ENCODE measurements around the gene SLC45A3.
"Not testable (repeated sequence)": the region's sequence is repeated elsewhere in the genome, so short reads cannot be mapped to it uniquely, and the experiment has no call there.

Gene SLC45A3

GRCh38 chr1:205658943-205659581 lies 21.2 kb downstream of the SLC45A3 start:
- Histone ChIP-seq H3K4me3 (ENCODE audit: low read depth, low read length) (no peak overlapping the region), H3K4me1 (ENCODE audit: control insufficient read depth, insufficient read depth, low read length, unreplicated experiment) (peaks cover under 1% of the 10 kb centered on the region), H3K27ac (ENCODE audit: low read depth, low read length) (no peak overlapping the region), H3K27me3 (ENCODE audit: insufficient read depth, low read length) (no peaks in the 10 kb centered on the region), H3K36me3 (ENCODE audit: insufficient read depth, low read length) (no peaks in the 10 kb centered on the region), H2AFZ (ENCODE audit: low read length, unreplicated experiment) (no peak overlapping the region), H3K79me2 (ENCODE audit: control insufficient read depth, insufficient read depth, low read length, unreplicated experiment) (no peaks in the 10 kb centered on the region)

DNA sequence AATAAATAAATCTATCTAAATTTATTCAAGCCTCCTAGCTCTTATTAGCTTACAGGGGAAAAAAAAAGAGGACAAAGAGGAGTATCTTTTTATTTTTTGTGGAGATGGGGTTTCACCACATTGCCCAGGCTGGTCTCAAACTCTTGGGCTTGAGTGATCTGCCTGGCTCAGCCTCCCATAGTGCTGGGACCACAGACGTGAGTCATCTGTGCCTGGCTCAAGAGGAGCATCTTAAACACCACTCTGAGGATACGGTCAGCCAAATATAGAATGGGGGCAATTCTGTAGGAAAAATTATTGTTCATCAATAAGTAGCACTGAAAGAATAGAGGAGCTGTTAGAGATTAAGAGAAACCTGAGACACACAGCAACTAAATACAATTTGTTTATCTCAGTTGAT lies 24.1 kb downstream of the SLC45A3 start:
- Histone ChIP-seq H3K27ac (ENCODE audit: low read depth, low read length) (no peak overlapping the region), H3K4me1 (ENCODE audit: control insufficient read depth, insufficient read depth, low read length, unreplicated experiment) (no peaks in the 10 kb centered on the region), H3K36me3 (ENCODE audit: insufficient read depth, low read length) (no peaks in the 10 kb centered on the region), H3K79me2 (ENCODE audit: control insufficient read depth, insufficient read depth, low read length, unreplicated experiment) (no peaks in the 10 kb centered on the region), H3K27me3 (ENCODE audit: insufficient read depth, low read length) (no peaks in the 10 kb centered on the region), H3K4me3 (ENCODE audit: low read depth, low read length) (no peak overlapping the region), H2AFZ (ENCODE audit: low read length, unreplicated experiment) (no peak overlapping the region)

DNA sequence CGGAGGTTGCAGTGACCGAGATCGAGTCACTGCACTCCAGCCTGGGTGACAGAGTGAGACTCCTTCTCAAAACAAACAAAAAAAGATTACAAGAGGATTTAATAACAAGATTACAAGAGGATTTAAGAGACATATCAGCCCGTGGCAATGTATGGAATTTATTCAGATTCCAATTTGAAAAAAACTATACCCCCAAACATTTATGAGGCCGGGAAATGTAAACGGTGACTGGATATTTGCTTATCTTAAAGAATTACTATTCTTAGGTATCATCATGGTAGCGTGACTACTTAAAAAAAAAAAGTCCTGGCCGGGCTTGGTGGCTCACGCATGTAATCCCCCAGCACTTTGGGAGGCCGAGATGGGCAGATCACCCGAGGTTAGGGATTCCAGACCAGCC lies 27.3 kb downstream of the SLC45A3 start:
- no peaks in the 10 kb centered on the region for H3K79me2 ChIP-seq (ENCODE audit: control insufficient read depth, insufficient read depth, low read length, unreplicated experiment)
- H3K27ac ChIP-seq (ENCODE audit: low read depth, low read length): no peak overlapping the region
- no peak overlapping the region for H2AFZ ChIP-seq (ENCODE audit: low read length, unreplicated experiment)
- H3K4me3 ChIP-seq (ENCODE audit: low read depth, low read length): no peak overlapping the region
- H3K4me1 ChIP-seq (ENCODE audit: control insufficient read depth, insufficient read depth, low read length, unreplicated experiment): no peaks in the 10 kb centered on the region
- no peaks in the 10 kb centered on the region for H3K36me3 ChIP-seq (ENCODE audit: insufficient read depth, low read length)
- H3K27me3 ChIP-seq (ENCODE audit: insufficient read depth, low read length): no peaks in the 10 kb centered on the region

DNA sequence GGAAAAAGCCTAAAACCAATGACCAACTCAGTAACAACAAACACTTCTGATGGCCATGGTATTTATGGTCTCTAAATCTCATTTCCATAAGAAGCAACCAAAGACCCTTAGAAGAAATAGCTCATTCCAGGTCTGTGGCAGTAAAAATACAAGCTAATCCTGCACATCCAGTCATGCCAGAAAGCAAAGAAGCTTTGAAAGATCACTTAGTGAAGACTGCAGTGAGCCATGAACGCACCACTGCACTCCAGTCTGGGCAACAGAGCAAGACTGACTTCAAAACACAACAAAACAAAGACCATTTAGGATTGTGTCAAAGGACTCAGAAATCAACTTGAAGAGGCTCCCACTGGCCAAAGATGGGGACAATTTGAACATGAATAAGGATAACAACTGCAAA lies 30.1 kb downstream of the SLC45A3 start:
- Histone ChIP-seq H3K79me2 (ENCODE audit: control insufficient read depth, insufficient read depth, low read length, unreplicated experiment) (no peaks in the 10 kb centered on the region), H3K27ac (ENCODE audit: low read depth, low read length) (no peak overlapping the region), H2AFZ (ENCODE audit: low read length, unreplicated experiment) (no peak overlapping the region), H3K36me3 (ENCODE audit: insufficient read depth, low read length) (no peaks in the 10 kb centered on the region), H3K4me3 (ENCODE audit: low read depth, low read length) (no peak overlapping the region), H3K27me3 (ENCODE audit: insufficient read depth, low read length) (no peaks in the 10 kb centered on the region), H3K4me1 (ENCODE audit: control insufficient read depth, insufficient read depth, low read length, unreplicated experiment) (no peaks in the 10 kb centered on the region)

DNA sequence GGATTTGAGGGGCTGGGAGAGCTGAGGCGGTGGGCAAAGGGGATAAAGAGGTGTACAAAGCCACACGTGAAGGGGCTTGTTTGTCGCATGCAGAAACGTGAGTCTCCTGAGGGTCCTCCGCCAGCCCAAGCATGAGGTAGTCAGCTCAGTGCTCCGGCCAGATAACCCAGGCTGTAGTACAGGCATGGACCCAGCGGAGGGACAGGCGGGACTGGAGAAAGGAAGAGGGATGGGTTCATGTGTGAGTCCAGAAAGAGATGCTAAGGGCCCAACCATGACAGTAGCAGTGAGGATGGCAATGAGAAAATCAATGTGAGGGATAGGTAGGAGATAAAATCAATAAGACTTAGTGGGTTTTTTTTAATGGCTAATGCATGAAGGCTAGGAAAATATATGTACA lies 34.8 kb downstream of the SLC45A3 start:
- Histone ChIP-seq H3K4me3 (ENCODE audit: low read depth, low read length) (no peak overlapping the region), H3K27ac (ENCODE audit: low read depth, low read length) (no peak overlapping the region), H3K36me3 (ENCODE audit: insufficient read depth, low read length) (no peaks in the 10 kb centered on the region), H3K79me2 (ENCODE audit: control insufficient read depth, insufficient read depth, low read length, unreplicated experiment) (no peaks in the 10 kb centered on the region), H2AFZ (ENCODE audit: low read length, unreplicated experiment) (no peak overlapping the region), H3K4me1 (ENCODE audit: control insufficient read depth, insufficient read depth, low read length, unreplicated experiment) (no peaks in the 10 kb centered on the region), H3K27me3 (ENCODE audit: insufficient read depth, low read length) (no peaks in the 10 kb centered on the region)

- Histone ChIP-seq H3K4me1 (ENCODE audit: control insufficient read depth, insufficient read depth, low read length, unreplicated experiment) (no peaks in the 10 kb centered on the region), H3K4me3 (ENCODE audit: low read depth, low read length) (no peak overlapping the region), H3K36me3 (ENCODE audit: insufficient read depth, low read length) (no peaks in the 10 kb centered on the region), H3K27ac (ENCODE audit: low read depth, low read length) (no peak overlapping the region), H2AFZ (ENCODE audit: low read length, unreplicated experiment) (no peak overlapping the region), H3K79me2 (ENCODE audit: control insufficient read depth, insufficient read depth, low read length, unreplicated experiment) (no peaks in the 10 kb centered on the region), H3K27me3 (ENCODE audit: insufficient read depth, low read length) (no peaks in the 10 kb centered on the region)
Measured at GRCh38 chr1:205642679-205643307, 37.5 kb downstream of the SLC45A3 start.

DNA sequence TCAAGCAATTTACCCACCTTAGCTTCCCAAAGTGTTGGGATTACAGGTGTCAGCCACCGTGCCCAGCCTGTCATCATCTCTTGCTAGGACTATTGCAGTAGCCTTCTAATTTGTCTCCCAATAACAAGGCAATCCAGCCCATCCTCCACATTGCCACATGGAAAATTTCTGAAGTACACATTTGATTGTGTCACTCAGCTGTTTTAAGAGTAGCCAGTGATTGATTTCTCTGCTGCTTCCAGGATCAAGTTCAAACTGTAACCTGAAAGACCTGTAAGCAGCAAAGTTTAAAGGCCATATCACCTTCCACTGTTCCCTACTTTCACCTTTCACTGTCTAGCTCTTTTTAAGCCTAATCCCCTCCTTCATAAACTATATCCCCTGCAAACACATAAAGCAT lies 40.7 kb downstream of the SLC45A3 start:
- H3K4me3 ChIP-seq (ENCODE audit: low read depth, low read length): no peak overlapping the region
- no peaks in the 10 kb centered on the region for H3K36me3 ChIP-seq (ENCODE audit: insufficient read depth, low read length)
- H3K4me1 ChIP-seq (ENCODE audit: control insufficient read depth, insufficient read depth, low read length, unreplicated experiment): peaks cover 6% of the 10 kb centered on the region
- H3K27me3 ChIP-seq (ENCODE audit: insufficient read depth, low read length): no peaks in the 10 kb centered on the region
- H3K79me2 ChIP-seq (ENCODE audit: control insufficient read depth, insufficient read depth, low read length, unreplicated experiment): no peaks in the 10 kb centered on the region
- no peak overlapping the region for H3K27ac ChIP-seq (ENCODE audit: low read depth, low read length)
- no peak overlapping the region for H2AFZ ChIP-seq (ENCODE audit: low read length, unreplicated experiment)

- H3K4me3 ChIP-seq (ENCODE audit: low read depth, low read length): no peak overlapping the region
- H2AFZ ChIP-seq (ENCODE audit: low read length, unreplicated experiment): no peak overlapping the region
- H3K79me2 ChIP-seq (ENCODE audit: control insufficient read depth, insufficient read depth, low read length, unreplicated experiment): no peaks in the 10 kb centered on the region
- peaks cover 12% of the 10 kb centered on the region for H3K4me1 ChIP-seq (ENCODE audit: control insufficient read depth, insufficient read depth, low read length, unreplicated experiment)
- no peaks in the 10 kb centered on the region for H3K36me3 ChIP-seq (ENCODE audit: insufficient read depth, low read length)
- no peaks in the 10 kb centered on the region for H3K27me3 ChIP-seq (ENCODE audit: insufficient read depth, low read length)
- no peak overlapping the region for H3K27ac ChIP-seq (ENCODE audit: low read depth, low read length)
Measured at GRCh38 chr1:205637854-205638468, 42.3 kb downstream of the SLC45A3 start.

DNA sequence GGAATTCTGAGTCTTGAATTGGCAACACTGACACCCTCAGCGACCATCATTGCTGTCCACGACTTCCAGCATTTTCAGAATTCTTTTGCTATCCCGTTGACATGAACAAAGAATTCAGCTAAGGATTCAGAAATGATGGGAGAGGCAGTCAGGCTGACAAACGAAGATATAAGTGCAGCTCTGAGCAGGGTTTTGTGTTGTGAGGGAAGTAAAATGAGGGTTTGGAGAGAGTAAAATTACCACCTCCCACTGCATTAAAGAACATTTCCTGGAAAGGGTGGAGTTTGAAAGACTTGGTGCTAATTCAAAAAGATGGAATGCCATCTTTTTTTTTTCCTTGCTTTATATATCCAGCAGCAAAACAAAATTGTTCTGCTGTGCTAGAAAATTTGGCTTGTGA lies 43.6 kb downstream of the SLC45A3 start:
- Histone ChIP-seq H2AFZ (ENCODE audit: low read length, unreplicated experiment) (peak overlapping the region; percentile 74), H3K36me3 (ENCODE audit: insufficient read depth, low read length) (no peaks in the 10 kb centered on the region), H3K4me1 (ENCODE audit: control insufficient read depth, insufficient read depth, low read length, unreplicated experiment) (peaks cover 16% of the 10 kb centered on the region), H3K27me3 (ENCODE audit: insufficient read depth, low read length) (no peaks in the 10 kb centered on the region), H3K4me3 (ENCODE audit: low read depth, low read length) (no peak overlapping the region), H3K79me2 (ENCODE audit: control insufficient read depth, insufficient read depth, low read length, unreplicated experiment) (no peaks in the 10 kb centered on the region), H3K27ac (ENCODE audit: low read depth, low read length) (no peak overlapping the region)

DNA sequence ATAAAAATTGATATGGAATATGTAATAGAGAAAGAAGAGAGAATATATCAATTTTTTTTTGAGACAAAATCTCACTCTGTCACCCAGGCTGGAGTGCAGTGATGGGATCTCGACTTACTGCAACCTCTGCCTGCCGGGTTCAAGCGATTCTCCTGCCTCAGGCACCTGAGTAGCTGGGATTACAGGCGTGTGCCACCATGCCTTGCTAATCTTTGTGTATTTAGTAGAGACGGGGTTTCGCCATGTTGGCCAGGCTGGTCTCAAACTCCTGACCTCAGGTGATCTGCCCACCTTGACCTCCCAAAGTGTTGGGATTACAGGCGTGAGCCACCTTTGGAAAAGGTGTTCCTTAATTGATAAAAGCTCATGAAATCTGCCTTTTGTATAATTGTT lies 44.2 kb downstream of the SLC45A3 start:
- not testable (repeated sequence) for H3K79me2 ChIP-seq (ENCODE audit: control insufficient read depth, insufficient read depth, low read length, unreplicated experiment); H3K36me3 ChIP-seq (ENCODE audit: insufficient read depth, low read length); H3K4me3 ChIP-seq (ENCODE audit: low read depth, low read length); H2AFZ ChIP-seq (ENCODE audit: low read length, unreplicated experiment); H3K27me3 ChIP-seq (ENCODE audit: insufficient read depth, low read length); H3K27ac ChIP-seq (ENCODE audit: low read depth, low read length)
- H3K4me1 ChIP-seq (ENCODE audit: control insufficient read depth, insufficient read depth, low read length, unreplicated experiment): peaks cover 16% of the 10 kb centered on the region

DNA sequence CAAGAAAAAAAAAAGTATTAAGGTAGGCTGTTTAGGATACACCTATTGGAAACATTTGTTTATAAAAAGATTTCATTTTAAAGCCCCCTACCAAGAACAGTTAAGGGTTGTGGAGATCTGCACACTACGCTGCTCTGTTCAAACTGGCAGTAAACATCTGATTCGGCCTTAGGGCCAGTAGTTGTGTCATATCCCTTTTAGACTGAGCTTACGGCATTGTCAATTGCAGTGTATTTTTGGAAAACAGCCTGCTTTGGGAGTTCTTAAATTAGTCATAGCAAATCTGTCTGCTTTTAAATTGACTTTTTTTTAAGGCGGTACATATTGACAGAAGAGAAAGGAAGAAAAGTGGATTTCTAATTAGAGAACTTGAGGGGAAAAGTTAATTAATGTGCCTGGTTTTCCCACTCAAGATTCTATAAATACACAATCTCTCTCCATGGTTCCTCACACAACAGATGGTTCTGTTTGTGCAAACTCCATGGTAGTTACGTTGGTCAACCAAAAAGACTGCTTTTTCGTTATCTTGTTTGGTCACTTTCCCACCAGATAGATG lies 46.8 kb downstream of the SLC45A3 start:
- H3K79me2 ChIP-seq (ENCODE audit: control insufficient read depth, insufficient read depth, low read length, unreplicated experiment): peaks cover 22% of the 10 kb centered on the region
- H3K36me3 ChIP-seq (ENCODE audit: insufficient read depth, low read length): no peaks in the 10 kb centered on the region
- no peak overlapping the region for H3K4me3 ChIP-seq (ENCODE audit: low read depth, low read length)
- H3K4me1 ChIP-seq (ENCODE audit: control insufficient read depth, insufficient read depth, low read length, unreplicated experiment): peaks cover 21% of the 10 kb centered on the region
- H3K27me3 ChIP-seq (ENCODE audit: insufficient read depth, low read length): no peaks in the 10 kb centered on the region
- H2AFZ ChIP-seq (ENCODE audit: low read length, unreplicated experiment): no peak overlapping the region
- H3K27ac ChIP-seq (ENCODE audit: low read depth, low read length): no peak overlapping the region

Data from ACC112 (cell line).